Left lung (tissue), 10 donors: Measurements from ENCODE around the gene SPINK8. TPM values are rescaled to one million over a fixed set of nuclear protein-coding genes. Genes with fewer than 3 reads are reported as not detected.

Source experiments
- ATAC-seq: fragments of 200-7000 bp; cut with Tn5 transposase; one replicate; pipeline ENCODE4 v1.9.1; 2020; ENCODE audit warnings: moderate library complexity
- DNase-seq, 4 donors: peaks; one replicate each; pipeline ENCODE4 v3.0.0-alpha.2; 2013 to 2020
- H3K27ac ChIP-seq, 2 donors: fragments of 200-600 bp; sonication (generic) in 1 of 2; one replicate each; pipeline versions ENCODE4 v1.5.0 to v1.8.0; 2020 to 2021
- H3K27me3 ChIP-seq, 2 donors: fragments of 200-600 bp; sonication (generic) in 1 of 2; one replicate each; pipeline versions ENCODE4 v1.5.0 to v1.8.0; 2020 to 2021
- H3K36me3 ChIP-seq, 2 donors: fragments of 200-600 bp; sonication (generic) in 1 of 2; one replicate each; pipeline versions ENCODE4 v1.5.0 to v1.8.0; 2020 to 2021
- H3K4me1 ChIP-seq, 2 donors: fragments of 200-600 bp; one replicate each; pipeline ENCODE4 v1.8.0; 2021
- H3K4me3 ChIP-seq, 2 donors: fragments of 200-600 bp; sonication (generic) in 1 of 2; one replicate each; pipeline versions ENCODE4 v1.5.0 to v1.8.0; 2020 to 2021; ENCODE audit warnings: mild to moderate bottlenecking in 1 of 2
- H3K9me3 ChIP-seq, 2 donors: fragments of 200-600 bp; sonication (generic) in 1 of 2; one replicate each; pipeline versions ENCODE4 v1.5.0 to v1.8.0; 2020 to 2021
- CTCF ChIP-seq, 2 donors: fragments of 200-600 bp; sonication (generic) in 1 of 2; IDR thresholded peaks; one replicate each; pipeline versions ENCODE4 v1.5.0 to v1.8.0; 2021; ENCODE audit warnings: antibody characterized with exemption in 2 of 2
- intact Hi-C, 2 donors: fragments of 100-400 bp; cut with DNase I; formaldehyde crosslinking; loops; one replicate each; pipeline versions ENCODE4 v1.11.2 to v1.14.2; 2022
- polyA plus RNA-seq, 6 donors: library from polyadenylated mRNA; unstranded; fragments of 120-200 nt; gene quantifications; one replicate each; pipeline ENCODE4 v1.2.1, GENCODE V29; 2013; ENCODE audit not compliant: insufficient read length in 6 of 6
- total RNA-seq, 2 donors: library from RNA; stranded (reverse); fragmentation: NEBNext Ultra II Directional; extraction: Animal tissue kit (Norgen Biotek cat#: 25700); gene quantifications; one replicate each; pipeline ENCODE4 v1.2.1, GENCODE V29; 2021
- donor health status: DM: no; HTN: yes; CAD: no.
- donor health status: DM: no; HTN: no; CAD: no.

Gene SPINK8
- total and polyA plus RNA-seq, 8 donors: not detected

- TF ChIP-seq CTCF (IDR thresholded peaks at IDR 0.05): no peak
- ATAC-seq: no peak
- Histone ChIP-seq H3K4me3 (peak overlapping the region; percentile 94 to 98), H3K36me3 (peaks cover 0 to 33% of the 10 kb centered on the region in 2 donors), H3K27ac (peak overlapping the region; percentile 96 to 98), H3K4me1 (peaks cover 12 to 37% of the 10 kb centered on the region in 2 donors), H3K9me3 (no peaks in the 10 kb centered on the region), H3K27me3 (no peaks in the 10 kb centered on the region)
- no peak for DNase-seq
- intact Hi-C loops: no loop called here
Measured at GRCh38 chr3:48299746-48300712, 33.4 kb downstream of the SPINK8 start.

- peak overlapping the region; percentile 17 to 18 for H3K27ac ChIP-seq
- DNase-seq (peak in 1 of 4 donors; percentile 20), ATAC-seq (peak; percentile 34)
- peaks cover 12 to 35% of the 10 kb centered on the region in 2 donors for H3K4me1 ChIP-seq
- intact Hi-C loops: no loop called here
- no peaks in the 10 kb centered on the region for H3K27me3 ChIP-seq
- H3K4me3 ChIP-seq: no peak overlapping the region
- peaks cover 0 to 60% of the 10 kb centered on the region in 2 donors for H3K36me3 ChIP-seq
- H3K9me3 ChIP-seq: no peaks in the 10 kb centered on the region
- TF ChIP-seq CTCF (IDR thresholded peaks at IDR 0.05): no peak
Measured at GRCh38 chr3:48297111-48297810, 36.2 kb downstream of the SPINK8 start.

- Histone ChIP-seq H3K9me3 (no peaks in the 10 kb centered on the region), H3K36me3 (peaks cover 0 to 63% of the 10 kb centered on the region in 2 donors), H3K4me1 (peaks cover 12 to 29% of the 10 kb centered on the region in 2 donors), H3K27ac (no peak overlapping the region), H3K4me3 (no peak overlapping the region), H3K27me3 (no peaks in the 10 kb centered on the region)
- DNase-seq (no peak), ATAC-seq (no peak)
- TF ChIP-seq CTCF (IDR thresholded peaks at IDR 0.05): no peak
- intact Hi-C loops: no loop called here
Measured at GRCh38 chr3:48296699-48297098, 36.8 kb downstream of the SPINK8 start.

- ATAC-seq: no peak
- peaks cover 0 to 66% of the 10 kb centered on the region in 2 donors for H3K36me3 ChIP-seq
- intact Hi-C loops: no loop called here
Measured at GRCh38 chr3:48294611-48295263, 38.7 kb downstream of the SPINK8 start.

More at GRCh38 chr3:48294611-48295263, 38.7 kb downstream of the SPINK8 start:
- Histone ChIP-seq H3K4me1 (peaks cover 5 to 21% of the 10 kb centered on the region in 2 donors), H3K9me3 (no peaks in the 10 kb centered on the region), H3K27ac (no peak overlapping the region), H3K4me3 (no peak overlapping the region), H3K27me3 (no peaks in the 10 kb centered on the region)
- no peak for DNase-seq
- TF ChIP-seq CTCF (IDR thresholded peaks at IDR 0.05): no peak
